H7 (cell line): ENCODE measurements around the gene DUSP7. TPM values are rescaled to one million over a fixed set of nuclear protein-coding genes. Genes with fewer than 3 reads are reported as not detected.
A peak's percentile ranks its signal among the peaks of the same experiment; 100 is the strongest.

Experiments
- DNase-seq: peaks from one replicate; pipeline ENCODE4 v3.0.0; 2012
- H3K27me3 ChIP-seq: 2 replicates; pipeline ENCODE4 v1.6.0; 2011; ENCODE audit warnings: mild to moderate bottlenecking, low read length; ENCODE audit not compliant: control insufficient read depth, insufficient read depth
- H3K36me3 ChIP-seq: replicated peaks from 2 replicates; pipeline ENCODE4 v1.5.1; 2011; ENCODE audit warnings: low read length; ENCODE audit not compliant: control insufficient read depth, insufficient read depth
- H3K4me3 ChIP-seq: 2 replicates; pipeline ENCODE4 v1.5.1; 2011; ENCODE audit warnings: low read depth, mild to moderate bottlenecking, control low read depth, low read length, moderate library complexity; ENCODE audit not compliant: insufficient read depth
- total RNA-seq: library from RNA; depleted of rRNA; stranded (reverse); fragments of >200 nt; shearing (Covaris generic); gene quantifications from 2 replicates; pipeline ENCODE4 v1.2.3, GENCODE V29; 2014; rRNA removed

The DUSP7 gene, protein sequence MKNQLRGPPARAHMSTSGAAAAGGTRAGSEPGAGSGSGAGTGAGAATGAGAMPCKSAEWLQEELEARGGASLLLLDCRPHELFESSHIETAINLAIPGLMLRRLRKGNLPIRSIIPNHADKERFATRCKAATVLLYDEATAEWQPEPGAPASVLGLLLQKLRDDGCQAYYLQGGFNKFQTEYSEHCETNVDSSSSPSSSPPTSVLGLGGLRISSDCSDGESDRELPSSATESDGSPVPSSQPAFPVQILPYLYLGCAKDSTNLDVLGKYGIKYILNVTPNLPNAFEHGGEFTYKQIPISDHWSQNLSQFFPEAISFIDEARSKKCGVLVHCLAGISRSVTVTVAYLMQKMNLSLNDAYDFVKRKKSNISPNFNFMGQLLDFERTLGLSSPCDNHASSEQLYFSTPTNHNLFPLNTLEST
- total RNA-seq = 19.5 and 21.7 TPM in 2 replicates

DNA sequence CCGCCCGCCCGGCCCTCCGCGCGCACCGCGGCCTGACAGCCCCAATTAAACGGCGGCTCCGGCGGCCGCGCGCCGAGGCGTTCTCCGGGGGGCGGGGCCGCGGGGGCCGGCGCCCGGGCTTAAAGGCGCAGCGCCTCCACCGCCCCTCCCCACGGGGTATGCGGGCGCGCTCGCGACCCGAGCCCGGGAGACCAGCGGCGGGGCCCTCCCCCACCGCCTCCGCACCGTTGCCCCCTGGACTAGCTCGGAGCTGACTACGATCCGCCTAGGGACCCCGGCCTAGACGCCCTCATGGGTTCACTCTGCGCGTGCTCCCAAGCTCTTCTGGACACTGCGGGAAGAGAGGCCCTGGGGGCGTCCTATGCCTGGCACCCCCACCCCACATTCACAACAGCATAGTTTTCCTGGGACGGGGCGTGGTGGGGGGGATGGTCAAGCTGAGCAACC is at the start of gene DUSP7:
Gene DUSP7, minus strand, starts transcription at position 51 of the 447 bp plus-strand sequence. CDS start 205 bp downstream, outside the sequence.
- peak; percentile 93 for DNase-seq
- peaks cover 11% of the 10 kb centered on the region for H3K27me3 ChIP-seq
- peak within 1 kb of the TSS; percentile 76 for H3K4me3 ChIP-seq
- H3K36me3 ChIP-seq = peaks cover 9% of the 10 kb centered on the region

DNA sequence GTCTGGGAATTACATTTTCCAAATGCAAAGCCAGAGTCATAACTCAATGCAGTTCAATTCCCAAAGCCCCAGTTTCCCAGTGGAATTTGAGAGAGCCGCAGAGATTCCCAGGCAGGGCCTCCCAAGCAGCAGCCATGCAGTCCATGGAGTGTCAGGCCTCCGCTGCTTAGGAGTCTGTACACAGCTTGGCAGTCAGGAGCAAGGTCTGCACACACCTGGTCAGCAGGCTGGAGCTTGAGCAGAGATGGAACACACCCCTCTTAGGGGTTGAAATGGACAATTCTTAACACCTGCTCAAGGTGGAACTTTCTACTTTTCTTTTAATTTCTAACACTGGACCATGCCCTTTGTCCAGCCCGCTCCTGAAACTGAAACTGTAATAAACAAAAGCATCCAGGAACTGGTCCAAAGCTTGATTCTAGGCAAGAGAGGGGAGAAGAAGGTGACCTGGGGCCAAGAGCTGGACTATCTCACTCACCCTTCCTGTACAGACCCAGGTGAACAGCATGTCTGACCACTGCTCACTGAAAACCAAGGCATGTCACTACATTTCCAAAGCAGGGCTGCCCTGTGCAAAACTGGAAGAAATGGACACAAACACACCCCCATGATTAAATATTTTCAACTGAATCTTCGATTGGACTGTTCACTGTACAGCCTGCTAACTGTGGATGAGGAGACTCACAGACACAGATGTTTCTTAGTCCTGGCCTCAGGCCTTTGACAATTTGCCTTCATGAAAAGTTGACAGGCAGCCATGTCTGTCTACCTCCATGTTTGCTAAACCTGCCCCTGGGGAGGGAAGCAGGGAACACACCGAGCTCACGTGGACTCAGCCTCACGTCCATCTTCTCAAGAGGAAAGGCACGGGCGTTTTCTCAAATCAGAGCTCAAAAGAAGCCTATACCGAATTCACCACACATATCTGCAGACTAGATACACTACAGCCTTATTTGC is 48.6 kb upstream of the DUSP7 start:
- H3K4me3 ChIP-seq = no peak overlapping the region
- H3K27me3 ChIP-seq = no peaks in the 10 kb centered on the region
- H3K36me3 ChIP-seq = peaks cover 3% of the 10 kb centered on the region
- no peak for DNase-seq

DNA sequence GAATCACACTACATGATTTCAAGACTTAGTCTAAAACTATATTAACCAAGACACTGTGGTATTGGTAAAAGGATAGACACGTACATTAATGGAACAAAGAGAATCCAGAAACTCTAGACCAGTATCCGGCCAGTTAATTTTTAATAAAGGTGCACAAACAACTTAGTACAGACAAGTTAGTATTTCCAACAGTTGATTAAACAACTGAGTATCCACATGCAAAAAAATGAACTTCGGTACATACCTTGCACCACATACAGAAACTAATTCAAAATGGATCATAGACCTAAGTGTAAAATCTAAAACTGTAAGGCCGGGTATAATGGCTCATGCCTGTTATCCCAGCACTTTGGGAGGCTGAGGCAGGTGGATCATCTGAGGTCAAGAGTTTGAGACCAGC is 46.6 kb upstream of the DUSP7 start:
- Histone ChIP-seq H3K4me3 (no peak overlapping the region), H3K36me3 (peaks cover 1% of the 10 kb centered on the region), H3K27me3 (no peaks in the 10 kb centered on the region)
- DNase-seq = no peak

DNA sequence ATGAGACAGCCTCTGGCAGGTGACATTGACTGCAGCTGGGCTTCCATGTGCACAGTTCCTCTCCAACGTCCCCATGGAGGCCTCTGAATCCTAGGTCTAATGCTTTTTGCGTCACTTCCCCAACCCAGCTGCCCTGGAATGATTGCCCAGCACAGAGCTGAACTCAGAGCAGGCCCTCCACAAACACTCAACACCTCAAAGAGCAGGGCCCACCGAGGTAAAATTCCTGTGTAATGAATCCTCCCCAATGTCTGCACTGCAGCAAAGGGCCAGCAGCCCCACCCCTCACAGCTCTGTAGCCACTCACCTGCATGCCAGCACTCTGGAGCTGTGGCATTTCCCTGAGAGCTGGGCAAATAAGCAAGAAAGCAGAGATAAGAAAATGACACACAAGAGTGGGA is 42.6 kb upstream of the DUSP7 start:
- H3K27me3 ChIP-seq = no peaks in the 10 kb centered on the region
- DNase-seq = no peak
- H3K36me3 ChIP-seq = peaks cover 11% of the 10 kb centered on the region
- no peak overlapping the region for H3K4me3 ChIP-seq

DNA sequence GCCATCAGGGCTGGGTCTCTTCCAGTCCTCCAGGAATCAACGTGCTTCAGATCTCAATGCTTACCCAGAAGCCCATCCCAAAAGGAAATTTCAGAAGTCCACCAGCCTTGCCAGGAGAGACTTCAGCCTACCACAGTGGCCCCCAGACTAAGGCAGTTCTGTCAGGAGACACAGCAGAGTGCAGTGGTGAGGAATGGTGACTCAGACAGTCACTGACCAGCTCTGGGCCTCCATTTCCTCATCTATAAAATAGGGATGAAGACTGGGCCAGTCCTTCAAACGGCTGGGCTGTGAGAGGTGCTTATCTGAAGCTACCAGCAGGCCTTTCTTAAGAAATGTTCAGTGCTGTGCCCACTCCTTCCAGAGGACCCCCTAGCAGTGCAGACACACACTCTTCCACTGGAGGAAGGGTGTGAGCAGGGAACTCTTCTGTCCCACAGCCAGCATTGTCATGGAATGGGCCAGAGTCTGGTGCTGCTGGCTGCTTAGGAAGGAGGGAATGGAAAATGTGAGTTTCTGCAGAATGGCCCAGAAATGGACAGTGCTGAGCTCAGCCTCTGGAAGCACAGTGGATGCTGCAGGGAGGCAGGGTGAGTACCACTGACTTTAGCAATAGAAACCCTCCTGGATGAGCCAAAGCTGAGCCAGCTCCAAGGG is 41.6 kb upstream of the DUSP7 start:
- no peak overlapping the region for H3K4me3 ChIP-seq
- H3K36me3 ChIP-seq = peaks cover 16% of the 10 kb centered on the region
- no peak for DNase-seq
- H3K27me3 ChIP-seq = no peaks in the 10 kb centered on the region

DNA sequence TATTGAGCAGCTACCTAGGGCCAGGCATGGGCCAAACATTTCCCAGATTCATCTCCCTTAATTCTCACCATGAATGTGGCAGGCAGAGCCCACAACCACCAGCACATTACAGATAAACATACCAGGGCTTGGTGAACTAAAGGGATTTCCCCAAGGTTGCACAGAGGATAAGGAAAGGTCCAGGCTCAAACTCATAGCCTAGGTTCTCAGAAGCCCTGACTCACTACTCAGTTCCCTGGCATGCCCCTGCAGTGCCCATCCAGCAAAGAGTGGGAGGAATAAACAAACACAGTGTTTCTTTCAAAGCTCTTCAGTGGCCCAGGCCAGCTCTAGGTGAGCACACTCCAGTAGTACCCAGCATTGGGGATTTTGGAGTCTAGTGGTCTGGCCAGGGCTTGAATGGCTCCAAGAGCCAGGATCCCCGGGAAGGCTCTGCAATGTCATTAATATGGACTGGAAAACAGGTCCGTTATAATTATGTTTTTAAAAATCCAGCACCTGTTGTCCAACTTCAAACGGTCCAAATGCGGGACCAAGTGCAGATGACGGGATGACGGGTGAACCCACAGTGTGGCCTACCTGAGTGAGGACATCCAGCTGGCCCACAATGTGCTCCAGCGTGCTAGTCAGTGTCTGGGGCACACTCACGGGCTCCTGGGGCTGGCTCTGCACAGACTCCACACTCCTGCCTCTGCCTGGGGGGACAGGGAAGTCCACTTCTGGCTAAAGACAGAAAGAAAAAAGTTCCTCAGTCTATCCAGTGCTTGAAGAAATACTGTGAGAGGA is 39.8 kb upstream of the DUSP7 start:
- H3K36me3 ChIP-seq = peaks cover 18% of the 10 kb centered on the region
- no peak for DNase-seq
- no peaks in the 10 kb centered on the region for H3K27me3 ChIP-seq
- H3K4me3 ChIP-seq = no peak overlapping the region

DNA sequence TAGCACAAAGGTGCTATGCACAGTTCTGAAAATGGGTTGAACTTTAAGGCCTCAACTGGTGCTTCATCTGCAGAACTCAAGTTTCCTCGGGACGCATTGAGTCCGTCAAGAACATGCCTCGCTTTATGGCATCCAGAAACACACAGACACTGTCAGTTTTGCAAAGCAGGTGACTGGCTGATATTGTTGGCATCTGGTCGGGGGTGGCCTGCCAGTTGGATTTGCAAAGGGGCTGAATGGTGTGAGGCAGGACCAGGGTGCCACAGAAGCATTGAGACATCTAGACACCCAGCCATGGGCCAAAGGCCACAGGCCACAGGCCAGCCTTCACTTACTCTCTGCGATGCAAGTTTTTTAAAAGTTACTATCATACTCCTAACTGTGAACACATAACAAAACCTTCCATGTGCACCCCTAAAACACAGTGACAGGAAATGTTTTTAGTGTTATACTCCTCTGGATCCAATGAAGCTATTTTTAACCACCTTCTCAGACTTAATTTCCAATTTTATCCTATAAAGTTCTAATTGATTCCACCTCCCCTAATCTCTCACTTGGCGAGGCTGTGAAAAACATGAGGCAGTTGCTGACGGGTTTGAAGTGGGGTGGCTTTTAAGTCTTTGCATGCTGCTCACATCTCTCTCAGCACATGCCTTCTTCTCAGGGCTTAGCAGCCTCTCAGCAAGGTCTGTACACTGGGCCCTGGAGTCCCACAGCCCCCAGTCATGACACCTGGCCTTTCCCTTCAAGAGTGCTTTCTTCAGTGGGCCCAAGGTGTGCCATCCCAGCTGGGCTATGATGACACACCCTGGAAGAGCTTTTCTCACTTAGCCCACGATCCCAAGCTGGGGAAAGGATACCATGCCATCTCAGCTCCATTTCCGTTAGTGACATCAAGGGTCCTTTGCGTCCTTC is 38.5 kb upstream of the DUSP7 start:
- H3K4me3 ChIP-seq = no peak overlapping the region
- H3K27me3 ChIP-seq = no peaks in the 10 kb centered on the region
- peaks cover 18% of the 10 kb centered on the region for H3K36me3 ChIP-seq
- no peak for DNase-seq

DNA sequence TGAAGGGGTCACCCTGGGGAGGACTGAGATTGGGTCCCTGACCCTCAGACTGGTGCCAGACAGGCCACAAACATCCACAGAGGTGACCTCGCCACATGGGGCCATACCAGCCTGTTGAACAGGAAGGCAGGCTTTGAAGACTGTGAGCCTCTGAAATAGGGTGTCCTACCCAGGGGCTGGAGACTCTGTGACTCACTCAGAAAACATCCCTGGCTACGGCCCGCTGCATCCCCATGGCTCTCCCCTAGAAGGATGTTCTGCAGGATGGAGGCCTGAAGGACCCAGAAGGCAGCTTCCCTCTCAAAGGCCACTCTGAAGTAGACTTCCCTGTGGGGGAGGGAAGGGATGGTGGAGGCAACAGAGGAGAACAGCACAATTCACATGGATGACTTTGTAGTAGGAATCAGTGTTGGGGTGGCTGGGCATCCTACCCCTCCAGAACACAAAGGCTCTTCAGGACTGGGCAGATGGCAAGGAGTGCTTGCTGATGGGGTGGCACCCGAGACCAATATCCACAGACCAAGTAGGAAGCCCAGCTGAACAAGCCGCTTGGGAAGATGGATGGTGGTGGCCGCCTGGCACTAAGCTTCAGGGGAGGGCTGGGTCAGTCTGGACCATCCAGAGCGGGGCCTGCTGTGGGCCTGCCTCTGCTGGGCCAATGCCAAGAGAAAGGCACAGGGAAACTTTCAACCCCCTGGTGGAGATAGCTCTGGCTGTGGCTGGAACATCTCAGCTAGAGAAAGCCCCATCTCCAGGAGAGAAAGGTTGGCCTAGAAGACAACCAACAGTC is 37.6 kb upstream of the DUSP7 start:
- Histone ChIP-seq H3K36me3 (peaks cover 18% of the 10 kb centered on the region), H3K27me3 (no peaks in the 10 kb centered on the region), H3K4me3 (no peak overlapping the region)
- no peak for DNase-seq

DNA sequence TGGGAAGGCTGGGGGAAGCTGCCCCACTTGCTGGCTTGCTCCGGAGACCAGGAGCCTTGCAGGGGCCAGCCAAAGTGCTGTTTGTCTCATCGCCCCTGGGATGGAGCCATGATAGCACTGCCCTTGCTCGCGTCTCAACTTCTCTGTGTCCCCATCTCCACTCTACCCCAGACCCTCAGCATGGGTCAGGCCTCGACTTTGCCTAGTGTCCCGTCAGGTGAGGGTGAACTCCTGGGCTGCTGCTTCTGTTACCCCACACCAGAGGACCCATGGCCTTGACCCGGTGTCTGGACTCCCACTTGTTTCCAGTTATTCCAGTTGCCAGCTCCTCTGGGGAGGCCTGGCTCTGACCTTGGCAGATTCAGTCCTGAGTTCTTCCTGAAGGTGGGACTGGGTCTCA is 36.5 kb upstream of the DUSP7 start:
- no peaks in the 10 kb centered on the region for H3K27me3 ChIP-seq
- DNase-seq = no peak
- peaks cover 20% of the 10 kb centered on the region for H3K36me3 ChIP-seq
- H3K4me3 ChIP-seq = no peak overlapping the region

DNA sequence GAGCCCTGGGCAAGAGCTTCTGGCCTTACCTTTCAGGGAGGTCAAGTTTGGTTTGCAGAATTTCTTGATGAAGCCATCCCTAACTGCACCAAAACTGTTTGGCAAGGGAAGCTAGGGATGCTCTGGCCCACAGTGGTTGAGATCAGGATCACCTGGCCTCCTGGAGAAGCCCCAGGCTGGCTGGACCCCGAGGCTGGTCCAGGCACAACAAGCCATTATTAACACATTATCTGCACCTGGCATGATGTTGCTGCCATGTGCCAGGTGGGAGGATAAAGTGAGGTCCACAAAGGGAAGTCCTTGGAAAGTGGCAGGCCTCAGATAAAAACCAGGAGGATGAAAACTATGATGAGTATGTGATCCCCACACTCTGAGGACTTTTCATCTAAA is 35.9 kb upstream of the DUSP7 start:
- H3K4me3 ChIP-seq = no peak overlapping the region
- no peak for DNase-seq

DNA sequence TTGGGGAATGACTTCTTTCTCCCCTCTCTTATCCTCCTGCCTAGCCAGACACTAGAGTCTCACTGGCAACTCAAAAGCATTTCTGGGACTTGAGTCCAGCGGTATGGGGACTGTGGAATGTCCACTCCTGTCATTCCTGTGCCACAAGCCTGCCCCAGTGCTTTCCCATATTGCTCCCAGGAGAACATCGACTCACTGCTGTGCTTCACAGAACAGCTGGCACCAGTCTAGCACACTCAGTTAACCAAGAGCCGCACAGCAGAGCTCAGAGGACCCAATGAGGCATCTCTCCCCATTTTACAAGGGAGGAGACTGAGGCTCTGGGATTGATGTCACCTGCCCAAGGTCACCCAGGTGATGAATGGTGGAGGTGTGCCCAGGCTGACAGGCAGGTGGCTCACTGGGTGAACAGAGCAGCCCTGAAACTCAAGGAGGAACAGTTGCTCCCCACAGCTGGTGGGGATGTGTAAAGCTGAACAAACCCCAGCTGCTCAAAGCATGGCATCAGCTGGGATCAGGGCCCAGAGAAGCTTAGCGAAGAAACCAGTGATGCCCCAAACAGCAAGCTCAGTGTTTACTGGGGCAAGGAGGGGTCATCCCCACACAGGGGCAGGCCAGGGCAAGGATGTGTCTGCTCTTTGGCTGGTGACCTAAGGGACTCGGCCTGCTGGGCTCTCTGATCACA is 35.4 kb upstream of the DUSP7 start:
- no peak overlapping the region for H3K4me3 ChIP-seq
- no peak for DNase-seq
- H3K27me3 ChIP-seq = no peaks in the 10 kb centered on the region
- H3K36me3 ChIP-seq = peaks cover 13% of the 10 kb centered on the region

More for the DNA sequence above, 35.9 kb upstream of the DUSP7 start:
- peaks cover 18% of the 10 kb centered on the region for H3K36me3 ChIP-seq
- H3K27me3 ChIP-seq = no peaks in the 10 kb centered on the region

DNA sequence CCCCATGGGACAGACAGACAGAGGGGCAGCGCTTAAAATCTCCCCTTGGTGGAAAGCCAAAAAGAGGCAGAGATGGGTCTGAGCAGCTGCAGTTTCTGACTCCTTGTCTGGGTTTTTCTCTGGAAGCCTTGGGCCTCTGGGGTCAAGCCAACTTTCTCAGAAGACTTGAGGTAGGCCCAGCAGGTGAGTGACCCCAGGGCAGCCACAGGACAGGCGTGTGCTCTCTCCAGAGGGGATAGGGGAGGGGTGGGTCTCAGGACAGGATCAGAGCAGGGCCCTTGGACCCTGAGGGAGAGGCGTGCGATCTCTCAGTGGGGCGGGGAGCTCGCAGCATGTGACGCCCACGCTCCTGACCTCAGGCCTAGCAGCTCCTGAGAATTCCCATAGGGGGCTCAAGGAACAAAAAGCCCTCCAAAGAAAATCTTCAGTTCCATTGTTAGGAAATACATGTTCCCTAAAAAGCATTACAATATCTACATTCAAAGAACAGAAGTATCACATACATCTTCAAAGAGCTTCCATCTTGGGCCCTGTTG is 34.6 kb upstream of the DUSP7 start:
- Histone ChIP-seq H3K36me3 (peaks cover 11% of the 10 kb centered on the region), H3K27me3 (no peaks in the 10 kb centered on the region), H3K4me3 (no peak overlapping the region)
- DNase-seq = peak; percentile 86
